22Rv1 (cell line): ENCODE measurements around the gene BNC2.

Experiments
- CTCF ChIP-seq: fragments of 450-650 bp; IDR thresholded peaks from 2 replicates; pipeline ENCODE4 v1.5.1; 2017; ENCODE audit warnings: mild to moderate bottlenecking
- ZFX ChIP-seq: fragments of 450-650 bp; IDR thresholded peaks from 2 replicates; pipeline ENCODE4 v1.6.1; 2017; ENCODE audit warnings: antibody characterized with exemption, borderline replicate concordance

- no peak for TF ChIP-seq CTCF
- no peak for TF ChIP-seq ZFX
Measured at GRCh38 chr9:16750553-16750952, 119.9 kb downstream of the BNC2 start.
